CD14-positive monocyte (primary cell): ENCODE data around the gene RXYLT1. TPM values are rescaled to one million over a fixed set of nuclear protein-coding genes. Genes with fewer than 3 reads are reported as not detected.

Experiments used
- DNase-seq, 3 donors: peaks; one replicate each; pipeline ENCODE4 v3.0.0-alpha.2; 2011 to 2022
- H2AFZ ChIP-seq: 2 replicates; pipeline ENCODE4 v1.6.0; 2012; ENCODE audit warnings: mild to moderate bottlenecking, low read depth, low read length, inconsistent platforms; ENCODE audit not compliant: insufficient read depth, poor library complexity, severe bottlenecking
- H3K27ac ChIP-seq, 2 donors: 1 replicate in 1 of 2; 2 replicates in 1 of 2; pipeline ENCODE4 v1.5.1; 2012 to 2013; ENCODE audit warnings: low read length in 2 of 2, control low read depth in 1 of 2, inconsistent platforms in 1 of 2, low read depth in 1 of 2, mild to moderate bottlenecking in 1 of 2
- H3K27me3 ChIP-seq, 2 donors: one replicate each; pipeline versions ENCODE4 v1.6.0 to v1.6.1; 2011 to 2013; ENCODE audit warnings: low read length in 2 of 2; ENCODE audit not compliant: control insufficient read depth in 2 of 2, insufficient read depth in 2 of 2
- H3K36me3 ChIP-seq, 2 donors: replicated peaks in 1 of 2; 1 replicate in 1 of 2; 2 replicates in 1 of 2; pipeline versions ENCODE4 v1.5.1 to v1.6.1; 2012 to 2013; ENCODE audit warnings: low read length in 2 of 2, control low read depth in 1 of 2, inconsistent platforms in 1 of 2, mild to moderate bottlenecking in 1 of 2; ENCODE audit not compliant: insufficient read depth in 2 of 2, control insufficient read depth in 1 of 2
- H3K4me1 ChIP-seq, 2 donors: 1 replicate in 1 of 2; 2 replicates in 1 of 2; pipeline versions ENCODE4 v1.5.1 to v1.6.1; 2012 to 2013; ENCODE audit warnings: low read length in 2 of 2, control low read depth in 1 of 2, inconsistent platforms in 1 of 2, mild to moderate bottlenecking in 1 of 2, moderate library complexity in 1 of 2; ENCODE audit not compliant: insufficient read depth in 2 of 2, control insufficient read depth in 1 of 2
- H3K4me2 ChIP-seq: replicated peaks from 2 replicates; pipeline ENCODE3; 2012; ENCODE audit warnings: low read length, moderate library complexity, mild to moderate bottlenecking; ENCODE audit not compliant: poor library complexity, severe bottlenecking; ENCODE audit errors: extremely low read depth
- H3K4me3 ChIP-seq, 3 experiments: fragments of 200-600 bp in 1 of 3; sonication (generic) in 1 of 3; replicated peaks in 1 of 3; 1 replicate in 2 of 3; 2 replicates in 1 of 3; pipeline ENCODE4 v1.5.1; 2011 to 2013; ENCODE audit warnings: low read length in 3 of 3, mild to moderate bottlenecking in 3 of 3, control low read depth in 2 of 3, low read depth in 2 of 3, inconsistent platforms in 1 of 3, moderate library complexity in 1 of 3
- H3K79me2 ChIP-seq: 2 replicates; pipeline ENCODE4 v1.6.0; 2012; ENCODE audit warnings: mild to moderate bottlenecking, control low read depth, inconsistent platforms, low read length, moderate library complexity; ENCODE audit not compliant: insufficient read depth
- H3K9ac ChIP-seq: 2 replicates; pipeline ENCODE4 v1.6.0; 2017; ENCODE audit warnings: low read length, mild to moderate bottlenecking; ENCODE audit not compliant: insufficient read depth, poor library complexity, severe bottlenecking
- H3K9me3 ChIP-seq, 2 donors: replicated peaks in 1 of 2; 1 replicate in 1 of 2; 2 replicates in 1 of 2; pipeline versions ENCODE4 v1.5.1 to v1.6.1; 2012 to 2013; ENCODE audit warnings: low read length in 2 of 2, control low read depth in 1 of 2; ENCODE audit not compliant: control insufficient read depth in 1 of 2, insufficient read depth in 1 of 2
- H4K20me1 ChIP-seq: 2 replicates; pipeline ENCODE4 v1.6.0; 2012; ENCODE audit warnings: mild to moderate bottlenecking, low read length, control low read depth, moderate library complexity; ENCODE audit not compliant: insufficient read depth
- H3K27ac Mint-ChIP-seq, 7 donors: one replicate each; pipeline ENCODE4 v1.8.0; 2020; ENCODE audit warnings: mild to moderate bottlenecking in 7 of 7, mixed read lengths in 7 of 7, moderate library complexity in 6 of 7, inconsistent platforms in 2 of 7
- H3K27me3 Mint-ChIP-seq, 3 donors: one replicate each; pipeline ENCODE4 v1.8.0; 2021 to 2022; ENCODE audit warnings: low read depth in 3 of 3, mild to moderate bottlenecking in 3 of 3, mixed read lengths in 3 of 3, moderate library complexity in 3 of 3, inconsistent platforms in 1 of 3
- H3K36me3 Mint-ChIP-seq, 2 donors: one replicate each; pipeline ENCODE4 v1.8.0; 2020; ENCODE audit warnings: mixed read lengths in 2 of 2, inconsistent platforms in 1 of 2, mild to moderate bottlenecking in 1 of 2
- H3K4me1 Mint-ChIP-seq: one replicate; pipeline ENCODE4 v1.8.0; 2020; ENCODE audit warnings: mild to moderate bottlenecking, mixed read lengths
- H3K4me3 Mint-ChIP-seq, 2 donors: one replicate each; pipeline ENCODE4 v1.8.0; 2020; ENCODE audit warnings: mild to moderate bottlenecking in 2 of 2, mixed read lengths in 2 of 2, moderate library complexity in 1 of 2
- H3K9me3 Mint-ChIP-seq, 7 donors: one replicate each; pipeline ENCODE4 v1.8.0; 2020 to 2022; ENCODE audit warnings: mixed read lengths in 7 of 7, mild to moderate bottlenecking in 6 of 7, moderate library complexity in 6 of 7, inconsistent platforms in 2 of 7
- CTCF ChIP-seq: fragments of 200-600 bp; IDR thresholded peaks from one replicate; pipeline ENCODE4 v1.8.0; 2022; ENCODE audit warnings: antibody characterized with exemption, mild to moderate bottlenecking
- WGBS: methylation state at CpG from one replicate; pipeline ENCODE4 v1.1.5; 2013; ENCODE audit warnings: missing lambda C conversion rate; ENCODE audit not compliant: insufficient coverage; 5-methylcytosine and 5-hydroxymethylcytosine counted together
- intact Hi-C, 2 donors: fragments of 100-400 bp; cut with micrococcal nuclease; formaldehyde crosslinking; loops; one replicate each; pipeline versions ENCODE4 v1.15.0 to v1.15.1; 2023
- polyA plus RNA-seq, 3 donors: library from polyadenylated mRNA; depleted of rRNA in 1 of 3; unstranded in 2 of 3; stranded (reverse) in 1 of 3; fragments of 300-500 nt in 2 of 3; fragments of >200 nt in 1 of 3; fragmentation: Illumina TruSeq in 2 of 3; gene quantifications; 1 replicate in 2 of 3; 2 replicates in 1 of 3; pipeline ENCODE4 v1.2.3, GENCODE V29; 2012 to 2021

Gene RXYLT1
- polyA plus RNA-seq, 3 donors: 4.3 to 6.5 (median 6.5) TPM

GRCh38 chr12:63747553-63747952, 32.2 kb upstream of the RXYLT1 start:
- no peaks in the 10 kb centered on the region for H3K27me3 Mint-ChIP-seq
- intact Hi-C loops: no loop called here
- peaks cover 10% of the 10 kb centered on the region for H3K4me1 Mint-ChIP-seq
- no peak overlapping the region for H3K27ac Mint-ChIP-seq
- Histone ChIP-seq H3K4me1 (no peaks in the 10 kb centered on the region), H3K4me3 (no peak overlapping the region), H2AFZ (no peak overlapping the region), H3K79me2 (no peaks in the 10 kb centered on the region), H3K27ac (no peak overlapping the region), H3K27me3 (no peaks in the 10 kb centered on the region), H3K4me2 (no peak overlapping the region), H4K20me1 (no peaks in the 10 kb centered on the region), H3K9me3 (peaks cover 0 to 2% of the 10 kb centered on the region in 2 donors), H3K9ac (no peak overlapping the region), H3K36me3 (no peaks in the 10 kb centered on the region)
- no peak for DNase-seq
- H3K36me3 Mint-ChIP-seq: no peaks in the 10 kb centered on the region
- TF ChIP-seq CTCF: no peak
- no peak overlapping the region for H3K4me3 Mint-ChIP-seq
- peaks cover 0 to 2% (median 0%) of the 10 kb centered on the region in 7 donors for H3K9me3 Mint-ChIP-seq
- no CpG with 5 or more reads among the region's 5 CpGs for WGBS

- peaks cover 0 to 2% (median 0%) of the 10 kb centered on the region in 7 donors for H3K9me3 Mint-ChIP-seq
- no peaks in the 10 kb centered on the region for H3K27me3 ChIP-seq
- H3K27ac Mint-ChIP-seq: no peak overlapping the region
- H3K4me2 ChIP-seq: no peak overlapping the region
- H2AFZ ChIP-seq: no peak overlapping the region
- peaks cover 14% of the 10 kb centered on the region for H3K4me1 Mint-ChIP-seq
- H3K36me3 ChIP-seq: no peaks in the 10 kb centered on the region
- no peak overlapping the region for H3K9ac ChIP-seq
- no peaks in the 10 kb centered on the region for H3K4me1 ChIP-seq
- H3K27ac ChIP-seq: no peak overlapping the region
- H4K20me1 ChIP-seq: no peaks in the 10 kb centered on the region
- peaks cover 0 to 2% (median 0%) of the 10 kb centered on the region in 3 donors for H3K27me3 Mint-ChIP-seq
- DNase-seq: no peak
- TF ChIP-seq CTCF: no peak
- no peaks in the 10 kb centered on the region for H3K36me3 Mint-ChIP-seq
- intact Hi-C loops: no loop called here
- no peak overlapping the region for H3K4me3 Mint-ChIP-seq
- H3K9me3 ChIP-seq: peaks cover 0 to 2% of the 10 kb centered on the region in 2 donors
- 0% methylated on average over 2 of the region's 2 CpGs for WGBS
- H3K4me3 ChIP-seq: no peak overlapping the region
- no peaks in the 10 kb centered on the region for H3K79me2 ChIP-seq
Measured at GRCh38 chr12:63752283-63752682, 27.4 kb upstream of the RXYLT1 start.
